Sciatic nerve (tissue), 2 donors: ENCODE measurements around the gene RASGRF2. TPM values are rescaled to one million over a fixed set of nuclear protein-coding genes. Genes with fewer than 3 reads are reported as not detected.
"Not testable (repeated sequence)": the region's sequence is repeated elsewhere in the genome, so short reads cannot be mapped to it uniquely, and the experiment has no call there.

ENCODE experiments used
- ATAC-seq: fragments of 200-7000 bp; cut with Tn5 transposase; one replicate; pipeline ENCODE4 v1.9.1; 2020; ENCODE audit warnings: mild to moderate bottlenecking, moderate library complexity
- DNase-seq: peaks from one replicate; pipeline ENCODE4 v3.0.0-alpha.2; 2020; ENCODE audit warnings: low spot score
- intact Hi-C: fragments of 100-400 bp; cut with DNase I; formaldehyde crosslinking; loops from one replicate; pipeline ENCODE4 v1.14.2; 2022
- total RNA-seq: library from RNA; stranded (reverse); fragmentation: NEBNext Ultra II Directional; extraction: Animal tissue kit (Norgen Biotek cat#: 25700); gene quantifications from one replicate; pipeline ENCODE4 v1.2.1, GENCODE V29; 2021
- donor health status: DM: no; HTN: no; CAD: no.
- donor health status: DM: no; HTN: no; CAD: no.

The RASGRF2 gene
- total RNA-seq, 1 donor from 2014 or later, result 63.8 TPM

DNA sequence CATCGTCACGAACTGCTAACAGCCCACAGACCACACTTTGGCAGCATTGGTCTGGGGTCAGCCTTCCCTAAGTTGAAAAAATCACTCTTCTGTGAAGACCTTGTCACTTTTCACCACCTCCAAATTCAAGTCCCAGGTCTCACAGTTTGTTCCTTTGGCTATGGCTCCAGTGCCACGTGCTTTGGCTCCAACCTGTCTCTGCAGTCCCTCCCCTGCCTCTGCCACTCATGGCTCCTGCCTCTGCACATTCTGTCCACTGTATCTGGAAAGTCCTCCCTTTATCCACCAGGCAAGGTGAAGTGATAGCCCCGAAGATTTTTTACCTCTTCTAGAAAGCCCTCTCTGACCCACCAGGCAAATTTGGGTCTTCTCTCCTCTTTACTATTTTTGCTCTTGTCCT, 278.3 kb downstream of the RASGRF2 start:
- DNase-seq, result no peak
- no peak for ATAC-seq
- intact Hi-C loops, result no loop called here

DNA sequence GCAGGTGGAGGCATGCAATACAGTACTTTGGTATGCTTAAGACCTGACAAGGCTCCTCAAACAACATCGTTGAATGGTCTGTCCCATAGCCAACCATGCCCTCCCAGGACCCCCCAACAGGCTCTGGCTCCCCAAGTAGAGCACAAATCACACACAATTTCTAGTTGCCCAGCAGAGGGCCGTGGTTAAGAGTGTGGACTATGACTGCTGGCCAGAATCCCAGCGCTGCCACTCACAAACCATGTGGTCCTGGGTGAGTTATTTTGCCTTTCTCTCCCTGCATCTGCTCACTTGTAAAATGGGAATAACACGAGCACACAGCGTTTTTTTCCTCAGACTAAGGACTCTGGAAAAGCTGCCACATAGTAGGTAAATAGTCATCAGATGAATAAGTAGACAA, 279.4 kb downstream of the RASGRF2 start:
- intact Hi-C loops, result no loop called here
- DNase-seq, result no peak

DNA sequence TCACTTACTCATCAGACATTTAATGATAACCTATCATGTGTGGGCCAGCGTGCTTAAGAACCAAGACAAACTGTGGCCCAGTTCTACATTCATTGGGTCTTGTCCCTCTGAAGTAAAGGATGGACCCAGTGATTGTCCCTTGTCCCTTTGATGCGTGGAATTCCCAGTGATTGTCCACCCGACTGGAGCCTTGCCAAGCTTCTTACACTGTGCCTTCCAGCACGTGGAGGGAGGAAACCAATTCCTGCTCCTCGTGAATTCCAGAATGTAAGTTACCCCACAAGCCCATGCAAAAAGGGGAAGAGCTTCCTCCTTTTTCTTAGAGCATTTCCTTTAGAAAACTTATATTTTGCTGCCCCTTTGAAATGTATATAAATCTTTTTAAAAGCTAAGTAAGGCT, 280.8 kb downstream of the RASGRF2 start:
- no peak for ATAC-seq
- DNase-seq, result no peak
- intact Hi-C loops, result no loop called here

More for the DNA sequence above, 279.4 kb downstream of the RASGRF2 start:
- no peak for ATAC-seq

DNA sequence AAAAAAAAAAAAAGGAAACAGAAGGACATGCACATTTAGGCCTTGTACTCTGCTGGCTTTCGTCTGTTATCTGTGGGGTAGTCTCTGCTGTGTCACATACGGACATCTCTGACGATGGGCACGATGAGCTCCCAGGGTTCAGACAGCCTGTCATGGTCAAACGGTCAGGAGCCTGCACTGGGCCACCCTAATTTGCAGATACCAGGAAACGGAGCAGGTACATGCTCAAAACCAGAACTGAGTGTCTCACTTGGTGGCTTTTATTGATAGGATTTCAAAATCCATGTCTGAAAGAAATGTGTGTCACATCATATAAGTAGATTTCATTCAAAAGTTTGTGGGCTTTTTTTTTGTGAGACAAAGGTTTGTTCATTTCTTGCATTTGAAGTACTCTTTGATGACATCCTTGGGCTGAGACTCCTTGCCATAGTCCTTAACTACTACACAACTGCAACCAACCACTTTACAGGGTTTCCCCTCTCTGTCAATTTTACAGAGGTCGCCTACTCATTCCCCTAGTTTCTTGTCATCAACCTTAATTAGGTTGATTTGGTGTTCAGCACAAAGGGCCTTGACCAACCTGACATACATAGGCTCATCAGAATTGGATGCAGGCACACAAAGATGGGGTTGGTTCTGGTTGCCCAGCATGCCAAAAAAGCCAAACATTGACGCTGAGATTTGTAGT, 281.9 kb downstream of the RASGRF2 start:
- ATAC-seq (no peak), DNase-seq (no peak)

DNA sequence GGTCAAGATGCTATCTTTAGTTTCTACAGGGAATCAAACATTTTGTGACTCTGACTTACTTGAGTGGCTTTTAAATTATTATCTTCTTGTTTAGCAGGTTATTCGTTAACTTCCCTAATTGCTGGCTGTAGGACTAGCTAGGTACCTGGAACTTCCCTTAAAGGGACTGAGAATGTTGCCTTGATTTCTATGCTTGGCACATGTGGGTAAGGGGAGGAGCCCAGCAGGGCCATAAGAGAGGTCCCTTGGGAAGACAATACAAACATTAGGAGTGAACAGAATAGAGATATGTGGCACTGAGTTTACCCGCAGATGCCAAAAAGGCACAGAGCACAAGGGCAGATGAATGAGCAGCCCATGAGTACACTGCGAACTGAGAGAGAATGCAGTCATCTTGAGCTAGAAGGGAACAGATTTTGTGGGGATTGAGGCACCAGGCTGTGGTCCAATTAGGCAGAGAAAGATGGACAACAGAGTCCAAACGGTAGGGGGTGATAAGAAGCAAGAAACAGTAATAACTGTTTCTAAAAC, 282.8 kb downstream of the RASGRF2 start:
- intact Hi-C loops, result no loop called here
- no peak for DNase-seq
- no peak for ATAC-seq

More for the DNA sequence above, 281.9 kb downstream of the RASGRF2 start:
- intact Hi-C loops, result no loop called here

DNA sequence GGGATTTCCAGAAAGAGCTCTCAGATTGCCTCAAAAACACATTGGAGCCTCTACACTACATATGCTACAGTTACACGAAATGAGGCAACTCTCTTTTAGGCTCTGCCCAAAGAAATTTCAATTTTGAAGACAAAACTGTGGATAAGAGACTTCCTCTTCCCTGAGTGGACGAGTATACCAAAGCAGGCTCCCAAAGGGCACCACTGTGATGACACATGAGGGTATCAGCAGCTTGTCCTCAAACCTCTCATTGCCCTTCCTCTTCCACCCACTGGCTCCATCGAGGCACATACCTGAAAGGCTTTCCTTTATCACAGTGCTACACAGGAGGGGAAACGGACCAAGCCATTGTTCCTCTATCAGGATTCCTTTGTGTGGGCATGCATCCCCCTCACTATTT, 284.3 kb downstream of the RASGRF2 start:
- intact Hi-C loops, result no loop called here

DNA sequence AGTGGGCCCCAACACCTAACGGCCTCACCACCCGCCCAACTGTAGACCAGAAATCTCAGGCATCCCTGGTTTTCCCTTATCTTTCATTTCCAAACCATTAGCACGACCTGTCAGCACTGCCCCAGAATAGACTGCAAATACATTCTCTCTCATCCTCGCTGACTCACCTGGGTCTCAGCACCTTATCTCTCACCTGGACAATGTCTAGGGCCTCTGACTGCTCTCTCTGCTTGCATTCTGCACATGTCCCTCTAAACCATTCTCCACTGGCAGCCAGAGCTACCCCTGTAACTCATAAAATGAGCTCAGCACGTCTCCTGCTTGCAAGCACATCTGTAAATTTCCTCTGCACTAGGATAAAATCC, 285.7 kb downstream of the RASGRF2 start:
- DNase-seq (no peak), ATAC-seq (no peak)
- intact Hi-C loops, result loop anchor here (5.0 kb wide), 1 partner anchor 1911 kb away; no protein-coding TSS in a partner anchor

More for the DNA sequence above, 284.3 kb downstream of the RASGRF2 start:
- ATAC-seq (no peak), DNase-seq (no peak)

DNA sequence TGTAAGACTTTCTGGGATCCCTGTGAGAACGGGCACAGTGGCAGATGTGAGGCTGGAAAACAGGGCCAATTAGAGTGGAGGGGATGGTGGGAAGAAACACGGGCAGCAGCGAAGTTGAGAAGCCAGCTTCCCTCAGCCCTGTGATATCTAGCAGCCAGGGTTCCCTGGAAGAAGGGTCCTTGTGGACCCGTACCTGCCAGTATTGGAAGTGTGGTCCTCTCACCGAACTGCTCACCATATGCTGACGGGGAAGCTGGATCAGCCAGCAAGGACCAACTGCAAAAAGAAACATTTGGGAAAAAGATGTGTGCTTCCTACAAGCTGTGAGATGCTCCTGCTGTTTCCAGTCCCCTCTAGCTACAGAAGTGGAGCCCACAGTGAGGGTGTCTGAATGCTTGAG, 286.5 kb downstream of the RASGRF2 start:
- peak; percentile 38 for ATAC-seq
- DNase-seq, result no peak
- intact Hi-C loops, result loop anchor here (5.0 kb wide), 1 partner anchor 1911 kb away; no protein-coding TSS in a partner anchor

DNA sequence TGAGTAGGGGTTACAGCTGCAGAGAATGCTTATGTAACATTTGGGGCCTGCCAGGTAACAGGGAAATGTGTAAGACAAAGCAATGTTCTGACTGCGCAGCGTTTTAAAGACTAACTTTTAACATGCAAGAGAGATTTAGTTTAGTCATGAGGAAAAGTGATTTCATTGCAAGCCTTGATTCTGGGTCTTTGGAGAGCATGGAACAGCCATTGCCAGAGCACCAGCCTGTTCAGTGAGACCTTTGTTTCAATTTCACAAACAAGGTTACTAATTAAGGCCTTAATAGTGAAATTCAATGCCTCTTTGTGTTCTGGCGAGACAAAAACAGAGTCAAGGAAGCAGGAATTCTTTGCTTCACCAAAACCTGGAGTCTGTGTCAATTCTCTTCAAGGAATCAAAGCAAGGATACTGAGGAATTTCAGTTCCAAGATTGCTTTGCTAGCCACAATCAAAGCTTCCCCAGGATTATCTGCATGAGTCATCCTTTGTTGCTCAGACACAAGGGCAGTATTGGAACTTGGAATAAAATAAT, 287.3 kb downstream of the RASGRF2 start:
- DNase-seq, result no peak
- peak; percentile 20 for ATAC-seq
- intact Hi-C loops, result loop anchor here (5.0 kb wide), 1 partner anchor 1910 kb away; no protein-coding TSS in a partner anchor

DNA sequence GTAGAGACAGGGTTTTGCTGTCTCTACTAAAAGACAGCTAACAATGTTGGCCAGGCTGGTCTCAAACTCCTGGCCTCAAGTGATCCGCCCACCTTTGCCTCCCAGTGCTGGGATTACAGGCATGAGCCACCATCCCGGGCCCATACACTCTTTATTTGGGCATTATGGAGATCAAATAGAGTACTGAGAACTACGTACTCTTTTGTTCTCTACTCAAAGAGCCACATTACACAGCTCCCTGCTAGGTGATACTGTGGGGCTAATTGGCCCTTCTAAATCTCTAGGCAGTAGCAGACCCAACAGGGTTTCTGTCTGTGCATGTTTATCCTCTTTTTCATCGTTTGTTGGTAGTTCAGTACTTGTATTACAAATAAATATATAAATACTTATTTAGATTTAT, 289.1 kb downstream of the RASGRF2 start:
- no peak for ATAC-seq
- DNase-seq, result no peak
- intact Hi-C loops, result loop anchor here (5.0 kb wide), 1 partner anchor 1908 kb away; no protein-coding TSS in a partner anchor

DNA sequence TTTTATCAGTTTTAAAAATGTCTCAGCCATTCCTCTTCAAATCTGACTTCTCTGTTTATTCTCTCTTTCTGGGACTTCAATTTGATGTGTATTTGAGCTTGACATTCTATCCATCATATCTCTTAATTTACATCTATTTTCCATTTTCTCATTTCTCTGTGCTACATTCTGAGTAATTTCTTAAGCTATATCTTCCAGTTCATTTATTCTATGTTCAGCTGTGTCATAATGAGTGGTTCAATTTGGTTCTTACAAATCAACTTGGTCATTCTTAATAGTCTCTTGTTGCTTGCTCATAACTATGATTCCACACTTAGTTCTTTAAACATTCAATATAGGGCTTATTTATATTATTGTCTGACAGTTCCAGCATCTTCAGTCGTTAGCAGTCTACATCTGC, 289.8 kb downstream of the RASGRF2 start:
- intact Hi-C loops, result no loop called here
- ATAC-seq (no peak), DNase-seq (no peak)

DNA sequence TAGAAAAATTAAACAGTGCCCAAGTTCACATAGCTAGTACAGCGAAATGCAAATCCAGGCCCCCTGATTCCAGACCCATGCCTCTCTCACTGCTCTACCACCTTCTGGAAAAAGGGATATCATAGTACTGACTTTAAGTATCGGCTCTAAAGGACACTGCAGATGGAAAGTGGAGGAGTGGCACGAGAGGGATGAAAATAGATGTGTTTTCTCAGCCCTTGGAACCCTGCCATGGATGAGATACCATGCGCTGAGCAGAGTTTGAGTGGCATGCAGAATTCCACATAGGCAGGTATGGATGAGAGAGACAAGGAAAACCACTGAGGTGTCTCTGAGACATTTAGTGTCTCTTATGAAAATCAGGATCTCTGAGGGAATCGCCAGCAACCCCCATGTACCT, 291.8 kb downstream of the RASGRF2 start:
- intact Hi-C loops, result no loop called here
- ATAC-seq, result no peak
- DNase-seq, result no peak

DNA sequence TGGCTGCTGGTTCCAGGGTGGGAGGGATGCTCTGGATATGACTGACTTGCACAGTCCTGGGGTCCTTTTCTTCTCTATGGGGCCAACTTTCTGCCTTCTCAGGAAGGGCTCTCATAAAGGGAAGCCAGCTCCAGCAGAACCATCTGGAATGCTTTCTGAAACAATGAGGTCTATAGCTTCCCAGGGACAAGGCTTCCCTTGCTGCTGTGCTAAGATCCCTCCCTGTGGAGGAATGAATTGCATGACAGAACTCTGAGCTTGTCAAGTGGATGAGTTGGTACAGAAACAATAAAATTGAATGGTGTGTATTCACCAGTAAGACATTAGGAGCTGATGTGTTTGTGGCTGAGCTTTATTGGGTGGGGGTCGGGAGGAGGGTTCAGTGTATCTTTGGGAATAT, 292.7 kb downstream of the RASGRF2 start:
- DNase-seq (no peak), ATAC-seq (no peak)
- intact Hi-C loops, result no loop called here

DNA sequence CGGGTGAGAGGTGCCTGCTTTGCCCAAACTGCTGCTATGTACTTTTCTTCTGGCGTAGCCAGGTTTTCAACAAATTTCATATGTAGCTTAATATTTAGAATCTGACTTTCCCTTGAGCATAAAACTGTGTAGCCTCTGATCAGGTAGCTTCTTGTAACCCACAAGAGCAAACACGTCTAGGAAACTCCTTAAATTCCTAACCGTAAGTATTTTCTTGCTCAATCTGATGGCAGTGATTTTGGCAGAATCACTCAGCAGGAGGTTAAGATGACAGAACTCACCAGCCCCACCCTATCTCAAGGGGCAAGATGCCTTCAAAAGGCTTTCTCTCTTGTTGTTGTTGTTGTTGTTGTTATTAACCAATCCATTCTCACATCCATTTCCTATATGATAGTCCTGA, 293.7 kb downstream of the RASGRF2 start:
- no peak for DNase-seq
- no peak for ATAC-seq
- intact Hi-C loops, result no loop called here

DNA sequence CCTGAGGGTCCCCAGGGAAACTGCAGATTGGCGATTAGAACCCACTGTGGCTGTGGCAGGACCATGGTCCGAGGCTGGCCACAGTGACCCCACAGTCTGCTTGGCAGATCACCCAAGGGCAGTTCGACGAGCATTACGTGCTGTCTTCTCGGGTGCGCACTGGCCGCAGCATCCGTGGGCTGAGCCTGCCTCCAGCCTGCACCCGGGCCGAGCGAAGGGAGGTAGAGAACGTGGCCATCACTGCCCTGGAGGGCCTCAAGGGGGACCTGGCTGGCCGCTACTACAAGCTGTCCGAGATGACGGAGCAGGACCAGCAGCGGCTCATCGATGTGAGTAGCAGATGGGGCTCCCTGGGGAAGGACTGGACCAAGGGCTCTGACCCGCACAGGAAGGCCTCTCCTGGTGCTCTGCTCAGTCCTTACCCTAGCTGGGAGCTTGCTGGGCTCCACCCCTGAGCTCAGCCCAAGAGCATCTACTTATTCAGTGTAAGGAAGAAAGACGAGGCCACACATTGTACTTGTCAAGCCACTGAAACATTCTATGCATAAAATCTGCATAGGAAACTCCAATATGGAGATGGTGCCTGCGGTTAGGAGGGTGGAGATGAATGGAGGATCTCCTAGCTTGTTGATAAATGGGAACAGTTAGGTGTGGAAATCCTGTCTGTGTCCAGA, 294.9 kb downstream of the RASGRF2 start:
- no peak for DNase-seq
- intact Hi-C loops, result no loop called here
- no peak for ATAC-seq

DNA sequence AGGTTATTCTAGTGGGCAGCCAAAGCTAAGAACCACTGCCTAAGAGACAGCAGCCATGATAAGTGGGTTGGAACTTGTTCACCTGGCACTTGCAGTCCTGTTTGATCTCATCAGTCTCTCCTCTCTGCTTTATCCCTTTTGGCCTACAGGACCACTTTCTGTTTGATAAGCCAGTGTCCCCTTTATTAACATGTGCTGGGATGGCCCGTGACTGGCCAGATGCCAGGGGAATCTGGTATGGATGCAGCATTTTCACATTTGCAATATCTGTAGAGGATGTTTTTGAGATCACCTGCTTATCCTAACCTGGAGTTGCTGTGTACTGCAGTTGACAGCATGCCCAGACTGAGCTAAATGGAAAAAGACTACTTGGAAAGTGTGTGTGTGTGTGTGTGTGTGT, 296.6 kb downstream of the RASGRF2 start:
- intact Hi-C loops, result no loop called here
- no peak for DNase-seq
- ATAC-seq, result no peak

DNA sequence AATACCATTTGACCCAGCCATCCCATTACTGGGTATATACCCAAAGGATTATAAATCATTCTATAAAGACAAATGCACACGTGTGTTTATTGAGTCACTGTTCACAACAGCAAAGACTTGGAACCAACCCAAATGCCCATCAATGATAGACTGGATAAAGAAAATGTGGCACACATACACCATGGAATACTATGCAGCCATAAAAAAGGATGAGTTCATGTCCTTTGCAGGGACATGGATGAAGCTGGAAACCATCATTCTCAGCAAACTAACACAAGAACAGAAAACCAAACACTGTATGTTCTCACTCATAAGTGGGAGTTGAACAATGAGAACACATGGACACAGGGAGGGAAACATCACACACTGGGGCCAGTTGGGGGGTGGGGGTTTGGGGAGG, 302.6 kb downstream of the RASGRF2 start:
- DNase-seq, ATAC-seq, intact Hi-C loops: not testable (repeated sequence)

DNA sequence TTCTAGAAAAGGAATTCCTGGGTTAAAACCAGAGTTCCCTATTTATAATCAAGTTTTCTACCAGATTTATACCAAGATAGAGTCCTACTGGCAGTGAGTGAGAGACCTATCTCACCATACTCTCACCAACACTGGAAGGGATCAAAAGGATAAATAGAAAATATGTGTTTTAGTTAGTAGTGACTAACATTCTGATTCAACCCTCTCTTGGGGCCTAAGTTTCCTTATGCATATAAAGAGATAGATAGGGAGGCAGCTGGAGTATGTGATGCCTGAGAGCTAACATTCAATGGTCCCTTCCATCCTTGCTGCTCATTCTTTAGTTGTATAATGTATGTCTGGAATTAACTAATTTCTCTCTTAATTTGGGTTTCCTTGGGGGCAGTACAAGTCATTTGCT, 304.9 kb downstream of the RASGRF2 start:
- DNase-seq (no peak), ATAC-seq (no peak)
- intact Hi-C loops, result no loop called here

DNA sequence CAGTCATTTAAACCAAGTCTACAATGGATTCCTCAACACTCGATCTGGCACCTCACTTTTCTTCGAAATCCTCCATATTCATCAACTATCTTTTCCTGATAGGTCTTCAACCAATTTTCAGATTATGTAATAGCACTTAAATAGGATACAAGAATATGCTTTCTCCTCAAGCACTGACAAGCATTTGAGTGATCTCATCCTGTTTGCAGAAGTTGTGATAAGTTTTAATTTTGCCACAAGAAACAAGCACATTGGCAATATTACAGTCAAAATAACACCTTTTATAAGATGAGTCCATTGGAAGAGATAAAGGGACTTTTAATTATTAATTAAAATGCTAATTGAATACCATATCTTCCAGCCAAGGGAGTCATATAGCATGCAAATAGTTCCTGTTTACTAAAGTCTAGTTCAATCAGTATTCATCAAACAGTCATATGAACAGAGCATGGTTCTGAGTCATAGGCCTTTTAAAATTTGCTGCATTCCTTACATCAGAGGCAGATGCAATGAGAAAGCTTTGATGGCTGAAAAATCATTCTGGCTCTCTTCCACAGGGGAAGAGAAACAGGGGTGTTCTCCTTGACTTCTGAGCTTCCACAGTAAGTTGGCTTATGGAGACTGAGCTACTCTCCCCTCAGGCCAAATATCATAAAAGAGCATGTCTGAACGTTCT, 308.5 kb downstream of the RASGRF2 start:
- ATAC-seq (no peak), DNase-seq (no peak)
- intact Hi-C loops, result no loop called here
